ENCODE measurements around the gene GATD1. TPM values are rescaled to one million over a fixed set of nuclear protein-coding genes. Genes with fewer than 3 reads are reported as not detected.
A peak's percentile ranks its signal among the peaks of the same experiment; 100 is the strongest.

Gene GATD1
- total and polyA plus RNA-seq, 8 donors, result 9.9 to 68.1 (median 22.9) TPM

GRCh38 chr11:825366-826226, 48.3 kb upstream of the GATD1 start:
- Histone ChIP-seq H3K4me3 (peak overlapping the region in 1 of 4 donors; percentile 54), H3K27ac (peak overlapping the region; percentile 89 to 96 (median 94)), H3K36me3 (peaks cover 32 to 44% (median 43%) of the 10 kb centered on the region in 4 donors), H3K27me3 (peaks cover 0 to 68% (median 29%) of the 10 kb centered on the region in 3 donors), H3K9me3 (no peaks in the 10 kb centered on the region), H3K4me1 (peaks cover 86 to 100% (median 97%) of the 10 kb centered on the region in 4 donors)
- DNase-seq, result peak; percentile 85 to 87
- intact Hi-C loops (cut with DNase I; ENCODE audit: low total_unique reads), result no loop called here
- TF ChIP-seq POLR2AphosphoS5 (IDR thresholded peaks at IDR 0.05), result peak in 1 of 3 donors; percentile 31
- TF ChIP-seq EP300 (IDR thresholded peaks at IDR 0.05), result no peak
- 32 to 63% (median 38%) methylated on average over 6 to 12 of the region's 12 CpGs for WGBS, 5 donors

- Histone ChIP-seq H3K4me3 (peak overlapping the region in 1 of 4 donors; percentile 21), H3K27me3 (peaks cover 0 to 62% (median 23%) of the 10 kb centered on the region in 3 donors), H3K4me1 (peaks cover 84 to 99% (median 95%) of the 10 kb centered on the region in 4 donors), H3K36me3 (peaks cover 32 to 44% (median 43%) of the 10 kb centered on the region in 4 donors), H3K27ac (peak overlapping the region; percentile 89 to 96 (median 94)), H3K9me3 (no peaks in the 10 kb centered on the region)
- 32 to 66% (median 53%) methylated on average over 10 to 11 of the region's 11 CpGs for WGBS, 5 donors
- TF ChIP-seq POLR2AphosphoS5 (IDR thresholded peaks at IDR 0.05), result no peak
- peak in 1 of 2 donors; percentile 74 for DNase-seq
- intact Hi-C loops (cut with DNase I; ENCODE audit: low total_unique reads), result no loop called here
Observed at GRCh38 chr11:824942-825341, 47.7 kb upstream of the GATD1 start.

GRCh38 chr11:824292-824880, 47.1 kb upstream of the GATD1 start:
- WGBS, 5 donors, result 33 to 86% (median 51%) methylated on average over 4 to 59 of the region's 59 CpGs
- Histone ChIP-seq H3K4me3 (peak overlapping the region in 1 of 4 donors; percentile 21), H3K9me3 (no peaks in the 10 kb centered on the region), H3K27me3 (peaks cover 0 to 56% (median 17%) of the 10 kb centered on the region in 3 donors), H3K4me1 (peaks cover 78 to 93% (median 90%) of the 10 kb centered on the region in 4 donors), H3K36me3 (peaks cover 32 to 44% (median 43%) of the 10 kb centered on the region in 4 donors), H3K27ac (peak overlapping the region; percentile 89 to 96 (median 94))
- peak; percentile 78 to 81 for DNase-seq
- intact Hi-C loops (cut with DNase I; ENCODE audit: low total_unique reads), result no loop called here
- TF ChIP-seq EP300 (IDR thresholded peaks at IDR 0.05) (no peak), CTCF (IDR thresholded peaks at IDR 0.05) (no peak), POLR2A (IDR thresholded peaks at IDR 0.05) (no peak), POLR2AphosphoS5 (IDR thresholded peaks at IDR 0.05) (no peak)

GRCh38 chr11:823441-824291, 46.4 kb upstream of the GATD1 start:
- no peak for DNase-seq
- Histone ChIP-seq H3K4me3 (peak overlapping the region in 1 of 4 donors; percentile 21), H3K4me1 (peaks cover 75 to 90% (median 87%) of the 10 kb centered on the region in 4 donors), H3K36me3 (peaks cover 32 to 44% (median 43%) of the 10 kb centered on the region in 4 donors), H3K9me3 (no peaks in the 10 kb centered on the region), H3K27me3 (peaks cover 0 to 49% (median 10%) of the 10 kb centered on the region in 3 donors), H3K27ac (peak overlapping the region; percentile 89 to 96 (median 94))
- WGBS, 5 donors, result 76 to 85% (median 84%) methylated on average over 44 to 53 of the region's 53 CpGs
- TF ChIP-seq EP300 (IDR thresholded peaks at IDR 0.05), result no peak
- no peak for TF ChIP-seq POLR2AphosphoS5 (IDR thresholded peaks at IDR 0.05)
- intact Hi-C loops (cut with DNase I; ENCODE audit: low total_unique reads), result no loop called here

- WGBS, 5 donors, result 55 to 68% (median 62%) methylated on average over 21 to 22 of the region's 22 CpGs
- Histone ChIP-seq H3K4me3 (peak overlapping the region in 3 of 4 donors; percentile 72 to 96 (median 92)), H3K27ac (peak overlapping the region; percentile 94 to 98 (median 96)), H3K9me3 (no peaks in the 10 kb centered on the region), H3K4me1 (peaks cover 60 to 78% (median 72%) of the 10 kb centered on the region in 4 donors), H3K36me3 (peaks cover 32 to 44% (median 43%) of the 10 kb centered on the region in 4 donors), H3K27me3 (peaks cover 0 to 30% (median under 1%) of the 10 kb centered on the region in 3 donors)
- TF ChIP-seq POLR2A (IDR thresholded peaks at IDR 0.05), result no peak
- TF ChIP-seq POLR2AphosphoS5 (IDR thresholded peaks at IDR 0.05), result no peak
- no peak for TF ChIP-seq CTCF (IDR thresholded peaks at IDR 0.05)
- no peak for TF ChIP-seq EP300 (IDR thresholded peaks at IDR 0.05)
- DNase-seq, result no peak
- intact Hi-C loops (cut with DNase I; ENCODE audit: low total_unique reads), result no loop called here
Observed at GRCh38 chr11:821512-822371, 44.5 kb upstream of the GATD1 start.

Data from stomach (tissue), 9 donors.